EL (cell line): ENCODE measurements around the gene SCG2.
"Not testable (repeated sequence)": the region's sequence is repeated elsewhere in the genome, so short reads cannot be mapped to it uniquely, and the experiment has no call there.

Experiments
- DNase-seq: peaks from one replicate; pipeline ENCODE4 v3.0.0-alpha.2; 2016

Gene SCG2

GRCh38 chr2:223607476-223607875, 5.3 kb upstream of the SCG2 start:
- no peak for DNase-seq

- DNase-seq: no peak
Measured at GRCh38 chr2:223606946-223607345, 4.8 kb upstream of the SCG2 start.

DNA sequence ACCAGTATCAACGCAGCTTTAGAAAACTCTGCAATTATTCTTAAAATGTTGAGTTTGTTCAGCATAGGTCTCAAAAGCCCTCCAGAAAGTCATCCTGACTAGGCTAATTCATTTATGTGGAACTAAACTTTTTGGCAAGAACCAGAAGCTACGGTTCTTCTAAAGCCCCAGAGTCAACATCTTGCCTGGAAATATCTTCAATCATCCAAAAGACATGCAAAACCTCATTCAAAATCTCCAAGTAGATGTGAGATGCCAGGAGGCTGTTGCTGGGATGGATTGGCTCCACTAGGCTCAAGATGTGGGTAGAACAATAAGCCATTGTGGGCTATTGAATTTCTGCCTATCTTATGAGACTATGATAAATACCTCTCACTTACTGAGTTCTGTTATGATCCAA, 2.1 kb upstream of the SCG2 start:
- DNase-seq: no peak

GRCh38 chr2:223602972-223603371, 811 bp upstream of the SCG2 start:
- DNase-seq: no peak

GRCh38 chr2:223601018-223601417, 1.1 kb downstream of the SCG2 start:
- DNase-seq: no peak

GRCh38 chr2:223599640-223600380, 2.4 kb downstream of the SCG2 start:
- no peak for DNase-seq

- DNase-seq: peak; percentile 88
Measured at GRCh38 chr2:223598994-223599639, 3.0 kb downstream of the SCG2 start.

- peak; percentile 51 for DNase-seq
Measured at GRCh38 chr2:223597076-223597475, 5.1 kb downstream of the SCG2 start.

GRCh38 chr2:223596208-223596607, 6.0 kb downstream of the SCG2 start:
- DNase-seq: no peak

GRCh38 chr2:223594831-223595230, 7.3 kb downstream of the SCG2 start:
- no peak for DNase-seq

- no peak for DNase-seq
Measured at GRCh38 chr2:223594259-223594658, 7.9 kb downstream of the SCG2 start.

DNA sequence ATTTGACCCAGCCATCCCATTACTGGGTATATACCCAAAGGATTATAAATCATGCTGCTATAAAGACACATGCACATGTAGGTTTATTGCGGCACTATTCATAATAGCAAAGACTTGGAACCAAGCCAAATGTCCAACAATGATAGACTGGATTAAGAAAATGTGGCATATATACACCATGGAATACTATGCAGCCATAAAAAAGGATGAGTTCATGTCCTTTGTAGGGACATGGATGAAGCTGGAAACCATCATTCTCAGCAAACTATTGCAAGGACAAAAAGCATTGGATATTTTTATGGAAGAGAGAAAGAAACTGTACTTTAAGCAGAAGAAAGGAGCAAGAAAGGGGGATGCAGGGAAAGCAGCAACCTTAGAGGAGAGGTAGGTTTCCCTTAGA, 9.5 kb downstream of the SCG2 start:
- DNase-seq: not testable (repeated sequence)

- DNase-seq: peak; percentile 43
Measured at GRCh38 chr2:223591596-223591995, 10.6 kb downstream of the SCG2 start.

DNA sequence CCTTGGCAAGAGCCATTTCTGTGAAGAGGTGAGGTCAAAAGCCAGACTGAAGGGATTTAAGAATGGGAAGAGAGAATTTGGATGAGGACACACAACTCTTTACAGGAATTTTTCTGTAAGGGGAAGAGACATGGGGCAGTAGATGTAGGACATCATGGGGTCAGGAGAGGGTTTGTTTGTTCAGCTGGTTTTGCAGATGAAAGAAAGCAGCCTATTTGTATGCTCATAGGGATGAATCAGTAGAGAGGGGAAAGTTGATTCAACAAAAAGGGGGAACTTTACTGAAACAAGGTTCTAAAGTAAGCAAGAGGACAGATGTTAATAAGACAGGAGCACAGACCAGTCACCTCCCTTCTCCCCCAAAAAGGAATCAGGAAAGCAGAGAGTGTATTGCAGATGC, 11.2 kb downstream of the SCG2 start:
- DNase-seq: peak; percentile 68

DNA sequence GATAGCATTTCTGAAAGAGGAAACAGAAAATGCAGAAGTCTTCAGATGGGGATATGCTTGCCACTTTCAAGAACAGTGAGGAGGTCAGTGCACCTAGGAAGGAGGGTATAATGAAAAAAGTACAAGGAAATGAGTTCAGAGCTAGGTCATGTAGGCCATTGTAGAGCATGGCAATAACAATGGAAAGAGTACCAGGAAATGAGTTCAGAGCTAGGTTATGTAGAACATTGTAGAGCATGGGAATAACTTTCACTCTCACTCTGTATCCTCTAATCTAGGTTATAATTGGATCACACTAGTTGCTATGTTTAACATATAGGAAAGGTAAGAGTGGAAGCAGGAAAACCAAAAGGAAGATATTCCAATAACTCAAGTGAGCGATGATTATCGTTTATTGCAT, 12.3 kb downstream of the SCG2 start:
- no peak for DNase-seq

DNA sequence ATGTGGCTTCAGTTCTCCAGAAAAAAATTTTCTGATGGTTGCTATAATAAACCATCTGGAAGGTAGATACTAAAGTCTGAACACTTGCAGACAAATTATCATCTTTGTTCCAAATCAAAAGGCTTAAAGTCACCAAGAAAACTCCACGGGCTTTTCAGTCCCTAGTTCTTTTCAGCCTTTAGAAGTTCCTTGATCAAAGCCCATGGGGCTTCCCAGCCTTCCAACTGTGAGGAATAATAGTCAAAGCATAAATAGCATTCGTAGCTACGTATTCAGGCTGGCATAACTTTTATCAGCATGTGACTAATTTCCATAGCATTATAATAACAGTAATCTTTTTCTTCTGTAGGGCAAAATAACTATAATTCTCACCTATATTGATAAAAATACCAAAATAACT, 13.9 kb downstream of the SCG2 start:
- DNase-seq: no peak

- DNase-seq: no peak
Measured at GRCh38 chr2:223587301-223587700, 14.9 kb downstream of the SCG2 start.

DNA sequence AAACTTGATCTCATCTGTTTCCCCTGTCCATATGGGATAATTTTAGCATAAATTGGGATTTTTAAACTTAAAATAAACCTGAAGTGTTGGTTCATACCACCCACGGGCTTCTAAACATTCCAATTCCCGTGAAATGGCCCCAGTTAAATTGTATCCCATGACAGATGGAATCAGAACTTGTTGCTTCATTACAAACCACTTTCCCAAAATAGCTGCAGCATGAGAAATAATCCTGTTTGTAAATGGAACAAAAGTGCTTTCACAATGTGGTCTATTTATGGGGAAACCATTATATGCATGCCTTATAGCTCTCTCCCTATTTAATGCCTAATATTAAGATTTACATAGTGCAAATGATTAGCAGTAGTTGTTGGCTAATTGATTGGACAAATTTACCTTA, 15.9 kb downstream of the SCG2 start:
- peak; percentile 52 for DNase-seq

- no peak for DNase-seq
Measured at GRCh38 chr2:223585666-223586065, 16.5 kb downstream of the SCG2 start.

GRCh38 chr2:223582001-223582400, 20.2 kb downstream of the SCG2 start:
- no peak for DNase-seq

DNA sequence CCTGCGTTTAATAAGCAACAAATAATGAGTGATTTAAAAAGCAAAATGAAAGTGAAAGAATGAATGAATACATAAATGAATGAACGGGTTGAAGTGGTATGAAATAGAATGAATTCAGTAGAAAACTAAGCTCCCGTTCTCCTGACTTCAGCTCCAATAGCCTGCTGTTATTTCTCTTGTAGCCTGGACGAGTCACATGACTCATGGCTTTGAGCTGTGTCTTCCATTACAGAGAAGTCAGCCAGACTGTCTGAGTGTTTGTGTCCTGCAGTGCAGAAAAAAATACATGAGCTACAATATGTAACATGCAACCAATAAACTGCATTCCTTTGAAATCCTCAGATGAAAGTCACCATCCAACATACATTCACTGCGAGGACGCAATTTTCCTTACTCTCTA, 21.2 kb downstream of the SCG2 start:
- peak; percentile 73 for DNase-seq

GRCh38 chr2:223578846-223579245, 23.3 kb downstream of the SCG2 start:
- DNase-seq: no peak

DNA sequence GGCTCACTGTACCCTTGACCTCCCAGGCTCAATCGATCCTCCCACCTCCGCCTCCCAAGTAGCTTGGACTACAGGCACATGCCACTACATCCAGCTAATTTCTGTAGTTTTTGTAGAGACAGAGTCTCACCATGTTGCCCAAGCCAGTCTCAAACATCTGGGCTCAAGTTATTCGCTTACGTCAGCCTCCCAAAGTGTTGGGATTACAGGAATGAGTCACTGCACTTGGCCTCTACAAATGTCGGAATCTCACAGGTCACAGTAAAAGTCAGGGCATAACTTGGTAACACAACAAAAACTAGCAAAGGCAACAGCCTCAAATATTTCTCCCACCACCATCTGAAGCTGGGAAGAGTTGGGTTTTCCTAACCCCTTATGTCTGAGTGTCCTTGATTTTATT, 25.3 kb downstream of the SCG2 start:
- DNase-seq: peak; percentile 98

- DNase-seq: no peak
Measured at GRCh38 chr2:223570784-223571183, 31.4 kb downstream of the SCG2 start.

DNA sequence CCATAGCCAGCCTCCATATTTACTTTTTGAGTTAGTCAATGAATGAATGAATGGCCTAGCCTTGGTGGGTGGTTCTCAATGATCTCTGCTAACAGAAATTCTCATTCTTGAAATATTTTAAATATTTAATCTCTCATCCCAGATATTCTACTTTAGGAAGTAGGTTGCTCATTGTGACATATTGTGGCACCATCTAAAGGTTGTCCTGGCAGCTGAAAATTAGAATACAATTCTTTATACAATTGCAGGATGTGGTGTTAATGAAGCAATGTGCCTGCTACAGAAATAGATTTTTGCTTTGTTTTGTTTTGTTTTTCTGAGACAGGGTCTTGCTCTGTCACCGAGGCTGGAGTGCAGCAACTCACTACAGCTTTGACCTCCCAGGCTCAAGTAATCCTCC, 35.8 kb downstream of the SCG2 start:
- DNase-seq: peak; percentile 18
